ENCODE measurements around the gene ELMO2.

The ELMO2 gene

GRCh38 chr20:46334303-46334904 is 72.0 kb downstream of the ELMO2 start:
- TF ChIP-seq EZH2 (optimal IDR thresholded peaks at IDR 0.05; ENCODE audit: low read depth, low read length) (no peak), EZH2phosphoT487 (IDR thresholded peaks at IDR 0.05; ENCODE audit: low read length) (no peak), CTCF (IDR thresholded peaks at IDR 0.05; ENCODE audit: low read length) (no peak)
- H3K4me2 ChIP-seq (ENCODE audit: low read depth, low read length) = no peak overlapping the region
- H3K9me3 ChIP-seq (replicated peaks; ENCODE audit: insufficient read depth, low read length) = no peaks in the 10 kb centered on the region
- no peaks in the 10 kb centered on the region for H3F3A ChIP-seq (ENCODE audit: insufficient read depth, low read length)
- H3K4me3 ChIP-seq (ENCODE audit: low read length) = no peak overlapping the region
- H3K27me3 ChIP-seq (replicated peaks; ENCODE audit: insufficient read depth, low read length) = peaks cover 85% of the 10 kb centered on the region
- no peaks in the 10 kb centered on the region for H3K9me2 ChIP-seq (replicated peaks; ENCODE audit: insufficient read depth, low read length)
- H3K79me2 ChIP-seq (ENCODE audit: low read length) = no peaks in the 10 kb centered on the region
- no peak overlapping the region for H2AFZ ChIP-seq (ENCODE audit: low read length)
- DNase-seq = no peak
- no peak overlapping the region for H3K27ac ChIP-seq (ENCODE audit: low read length)
- H3K4me1 ChIP-seq (ENCODE audit: low read length) = no peaks in the 10 kb centered on the region
- H3K36me3 ChIP-seq (replicated peaks; ENCODE audit: insufficient read depth, low read length) = no peaks in the 10 kb centered on the region
- no peaks in the 10 kb centered on the region for H4K20me1 ChIP-seq (ENCODE audit: insufficient read depth, low read length)
- H3K9ac ChIP-seq (ENCODE audit: low read length) = no peak overlapping the region

- no peaks in the 10 kb centered on the region for H3K79me2 ChIP-seq (ENCODE audit: low read length)
- no peaks in the 10 kb centered on the region for H3K4me1 ChIP-seq (ENCODE audit: low read length)
- no peaks in the 10 kb centered on the region for H3K36me3 ChIP-seq (replicated peaks; ENCODE audit: insufficient read depth, low read length)
- H4K20me1 ChIP-seq (ENCODE audit: insufficient read depth, low read length) = no peaks in the 10 kb centered on the region
- no peaks in the 10 kb centered on the region for H3F3A ChIP-seq (ENCODE audit: insufficient read depth, low read length)
- TF ChIP-seq EZH2phosphoT487 (IDR thresholded peaks at IDR 0.05; ENCODE audit: low read length) (no peak), CTCF (IDR thresholded peaks at IDR 0.05; ENCODE audit: low read length) (no peak), EZH2 (optimal IDR thresholded peaks at IDR 0.05; ENCODE audit: low read depth, low read length) (no peak)
- H3K27me3 ChIP-seq (replicated peaks; ENCODE audit: insufficient read depth, low read length) = peaks cover 83% of the 10 kb centered on the region
- no peaks in the 10 kb centered on the region for H3K9me2 ChIP-seq (replicated peaks; ENCODE audit: insufficient read depth, low read length)
- no peak for DNase-seq
- H3K9ac ChIP-seq (ENCODE audit: low read length) = no peak overlapping the region
- no peaks in the 10 kb centered on the region for H3K9me3 ChIP-seq (replicated peaks; ENCODE audit: insufficient read depth, low read length)
- H3K4me2 ChIP-seq (ENCODE audit: low read depth, low read length) = no peak overlapping the region
- no peak overlapping the region for H3K4me3 ChIP-seq (ENCODE audit: low read length)
- H3K27ac ChIP-seq (ENCODE audit: low read length) = no peak overlapping the region
- no peak overlapping the region for H2AFZ ChIP-seq (ENCODE audit: low read length)
Measured at GRCh38 chr20:46333161-46333991, 73.0 kb downstream of the ELMO2 start.

- Histone ChIP-seq H3K9me3 (replicated peaks; ENCODE audit: insufficient read depth, low read length) (no peaks in the 10 kb centered on the region), H3K36me3 (replicated peaks; ENCODE audit: insufficient read depth, low read length) (no peaks in the 10 kb centered on the region), H3K27me3 (replicated peaks; ENCODE audit: insufficient read depth, low read length) (peaks cover 82% of the 10 kb centered on the region), H3F3A (ENCODE audit: insufficient read depth, low read length) (no peaks in the 10 kb centered on the region), H3K9ac (ENCODE audit: low read length) (no peak overlapping the region), H2AFZ (ENCODE audit: low read length) (no peak overlapping the region), H3K4me2 (ENCODE audit: low read depth, low read length) (no peak overlapping the region), H3K27ac (ENCODE audit: low read length) (no peak overlapping the region), H3K4me3 (ENCODE audit: low read length) (no peak overlapping the region), H3K79me2 (ENCODE audit: low read length) (no peaks in the 10 kb centered on the region), H3K9me2 (replicated peaks; ENCODE audit: insufficient read depth, low read length) (no peaks in the 10 kb centered on the region), H4K20me1 (ENCODE audit: insufficient read depth, low read length) (no peaks in the 10 kb centered on the region), H3K4me1 (ENCODE audit: low read length) (no peaks in the 10 kb centered on the region)
- TF ChIP-seq EZH2phosphoT487 (IDR thresholded peaks at IDR 0.05; ENCODE audit: low read length) (no peak), EZH2 (optimal IDR thresholded peaks at IDR 0.05; ENCODE audit: low read depth, low read length) (no peak), CTCF (IDR thresholded peaks at IDR 0.05; ENCODE audit: low read length) (no peak)
- no peak for DNase-seq
Measured at GRCh38 chr20:46332373-46333160, 73.8 kb downstream of the ELMO2 start.
